SK-N-SH (cell line): ENCODE measurements around the gene EWSR1. TPM values are rescaled to one million over a fixed set of nuclear protein-coding genes. Genes with fewer than 3 reads are reported as not detected.

ENCODE experiments used
- CTCF ChIA-PET: fragments of 300-600, 350-600 bp; formaldehyde crosslinking; extraction: SDS; loops from one replicate; lab custom pipeline; 2021; lab: Yijun Ruan, JAX
- POLR2A ChIA-PET: fragments of 350-600 bp; sonication (Branson Sonifier 250); formaldehyde crosslinking; extraction: SDS; loops from one replicate; lab custom pipeline; 2020; ENCODE audit warnings: antibody characterized with exemption, inconsistent platforms; lab: Yijun Ruan, JAX
- DNase-seq: peaks from one replicate; pipeline ENCODE4 v3.0.0; 2012
- H2AFZ ChIP-seq: fragments of 200-600 bp; sonication (generic); 2 replicates; pipeline ENCODE4 v1.8.1; 2016; ENCODE audit warnings: antibody characterized with exemption, mild to moderate bottlenecking, low read depth
- H3F3A ChIP-seq: fragments of 200-600 bp; sonication (generic); replicated peaks from 2 replicates; pipeline ENCODE3; 2016; ENCODE audit warnings: antibody characterized with exemption, mild to moderate bottlenecking; ENCODE audit not compliant: insufficient read depth
- H3K27ac ChIP-seq, 2 experiments: fragments of 200-500 bp in 1 of 2; fragments of 200-600 bp in 1 of 2; sonication (Bioruptor generic) in 1 of 2; sonication (generic), shearing (Covaris generic) in 1 of 2; 2 replicates each; pipeline versions ENCODE4 v1.5.1 to v1.6.1; 2014 to 2016; ENCODE audit warnings: low read depth in 2 of 2, inconsistent platforms in 1 of 2, low read length in 1 of 2, mild to moderate bottlenecking in 1 of 2, mixed read lengths in 1 of 2
- H3K27me3 ChIP-seq: fragments of 200-600 bp; sonication (generic), shearing (Covaris generic); 2 replicates; pipeline ENCODE4 v1.6.1; 2016; ENCODE audit warnings: mixed run types; ENCODE audit not compliant: insufficient read depth
- H3K36me3 ChIP-seq, 2 experiments: fragments of 200-500 bp in 1 of 2; fragments of 200-600 bp in 1 of 2; sonication (Bioruptor generic) in 1 of 2; sonication (generic) in 1 of 2; replicated peaks in 1 of 2; 2 replicates each; pipeline versions ENCODE3 to v1.5.1; 2014 to 2016; ENCODE audit warnings: low read length in 1 of 2, mild to moderate bottlenecking in 1 of 2; ENCODE audit not compliant: insufficient read depth in 2 of 2, control insufficient read depth in 1 of 2
- H3K4me1 ChIP-seq, 2 experiments: fragments of 200-500 bp in 1 of 2; fragments of 200-600 bp in 1 of 2; sonication (Bioruptor generic) in 1 of 2; sonication (generic), shearing (Covaris generic) in 1 of 2; 2 replicates each; pipeline versions ENCODE4 v1.5.1 to v1.6.1; 2014 to 2016; ENCODE audit warnings: low read depth in 1 of 2, low read length in 1 of 2, mixed run types in 1 of 2; ENCODE audit not compliant: insufficient read depth in 2 of 2, control insufficient read depth in 1 of 2
- H3K4me2 ChIP-seq: fragments of 200-600 bp; sonication (generic), shearing (Covaris generic); 2 replicates; pipeline ENCODE4 v1.6.1; 2017; ENCODE audit warnings: mixed run types
- H3K4me3 ChIP-seq, 2 experiments: fragments of 200-500 bp in 1 of 2; fragments of 200-600 bp in 1 of 2; sonication (Bioruptor generic) in 1 of 2; sonication (generic), shearing (Covaris generic) in 1 of 2; 2 replicates each; pipeline versions ENCODE4 v1.5.1 to v1.8.1; 2014 to 2016; ENCODE audit warnings: low read depth in 2 of 2, inconsistent platforms in 1 of 2, low read length in 1 of 2, mild to moderate bottlenecking in 1 of 2, mixed read lengths in 1 of 2, moderate library complexity in 1 of 2
- H3K79me2 ChIP-seq: fragments of 200-600 bp; sonication (generic); 2 replicates; pipeline ENCODE4 v1.8.1; 2017; ENCODE audit warnings: mild to moderate bottlenecking; ENCODE audit not compliant: insufficient read depth
- H3K9ac ChIP-seq: fragments of 200-600 bp; sonication (generic); 2 replicates; pipeline ENCODE4 v1.6.1; 2017; ENCODE audit warnings: mixed run types
- H3K9me2 ChIP-seq: fragments of 200-600 bp; sonication (generic); 2 replicates; pipeline ENCODE4 v1.6.1; 2017; ENCODE audit warnings: mixed run types
- H3K9me3 ChIP-seq: fragments of 200-600 bp; sonication (generic); 2 replicates; pipeline ENCODE4 v1.6.1; 2017; ENCODE audit warnings: mixed run types, mild to moderate bottlenecking, moderate library complexity
- H4K20me1 ChIP-seq: fragments of 200-600 bp; sonication (generic); 2 replicates; pipeline ENCODE4 v1.6.1; 2017; ENCODE audit warnings: mild to moderate bottlenecking, mixed run types; ENCODE audit not compliant: insufficient read depth
- ELF1 ChIP-seq: IDR thresholded peaks from 2 replicates; pipeline ENCODE4 v1.4.0; 2012
- FOSL2 ChIP-seq: IDR thresholded peaks from 2 replicates; pipeline ENCODE4 v1.4.0; 2012; ENCODE audit warnings: low read depth, mild to moderate bottlenecking, moderate library complexity, borderline replicate concordance
- FOXJ3 ChIP-seq: sonication (generic); formaldehyde crosslinking; IDR thresholded peaks from 2 replicates; pipeline ENCODE4 v1.5.1; 2020; ENCODE audit warnings: mild to moderate bottlenecking, missing genetic modification reagents
- JUND ChIP-seq: IDR thresholded peaks from 2 replicates; pipeline ENCODE4 v1.4.0; 2012
- RXRA ChIP-seq: IDR thresholded peaks from 2 replicates; pipeline ENCODE4 v1.4.0; 2012; ENCODE audit warnings: low read depth, mild to moderate bottlenecking, borderline replicate concordance
- SMC3 ChIP-seq: IDR thresholded peaks from 2 replicates; pipeline ENCODE4 v1.6.1; 2012; ENCODE audit warnings: low read depth, low read length, improper control_type of control experiment
- TAF1 ChIP-seq: IDR thresholded peaks from 2 replicates; pipeline ENCODE4 v1.6.1; 2012; ENCODE audit warnings: low read depth, mild to moderate bottlenecking, low read length, moderate library complexity, borderline replicate concordance
- WGBS: methylation state at CpG from one replicate; pipeline ENCODE4 v1.1.6; 2017; ENCODE audit warnings: low lambda C conversion rate; 5-methylcytosine and 5-hydroxymethylcytosine counted together
- polyA plus RNA-seq, 3 experiments: library from polyadenylated mRNA; depleted of rRNA; stranded (reverse); fragments of >200 nt; gene quantifications; 2 replicates each; pipeline ENCODE4 v1.2.3, GENCODE V29; 2012
- TF ChIP-seq, protein P1 (sequence below): IDR thresholded peaks from 2 replicates; pipeline ENCODE4 v1.6.1; 2012; ENCODE audit warnings: mild to moderate bottlenecking, low read depth, low read length, moderate library complexity
- TF ChIP-seq, protein P2 (sequence below): IDR thresholded peaks from 2 replicates; pipeline ENCODE4 v1.4.0; 2012; ENCODE audit warnings: low read depth, borderline replicate concordance
- TF ChIP-seq, protein P3 (sequence below): fragments of 200-600 bp; sonication (generic); IDR thresholded peaks from 2 replicates; pipeline ENCODE4 v1.6.1; 2017; ENCODE audit warnings: antibody characterized with exemption, mild to moderate bottlenecking, moderate library complexity

The EWSR1 gene
- polyA plus RNA-seq, 1 of the 3 experiments (the other 2 are of a cell fraction) = 173 TPM

DNA sequence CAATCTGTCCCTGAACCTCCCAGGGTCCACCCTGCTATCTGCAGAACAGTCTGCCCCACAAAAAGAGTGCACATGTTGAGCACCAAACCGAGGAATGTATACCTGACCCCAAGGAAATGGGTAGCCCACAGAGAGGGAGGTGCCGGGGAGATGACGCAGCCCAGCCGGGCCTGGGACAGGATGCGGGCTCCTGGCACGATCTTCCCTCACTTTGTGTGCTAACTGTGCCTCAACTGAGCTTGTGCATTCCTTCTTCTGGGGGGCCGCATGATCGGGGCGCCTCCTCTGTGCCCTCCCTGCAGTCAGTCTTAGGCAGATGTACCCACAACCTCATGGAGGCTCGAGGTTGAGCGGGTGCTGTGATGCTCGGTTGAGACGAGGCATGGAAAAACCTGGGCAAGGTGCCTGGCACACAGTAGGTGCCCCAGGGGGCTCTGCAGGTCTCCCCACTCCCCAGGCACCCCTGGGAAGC is 40.8 kb downstream of the EWSR1 start:
- H2AFZ ChIP-seq = no peak overlapping the region
- H3K4me2 ChIP-seq = peak overlapping the region; percentile 91
- H3K79me2 ChIP-seq = peaks cover 30% of the 10 kb centered on the region
- no peak overlapping the region for H3K9ac ChIP-seq
- H3K9me3 ChIP-seq = no peaks in the 10 kb centered on the region
- H3K27ac ChIP-seq = peak overlapping the region in 1 of 2 experiments; percentile 88; a peak in 1 of 4 replicates
- H3K9me2 ChIP-seq = no peaks in the 10 kb centered on the region
- 0 out of 2 replicates have a peak, but pooled peaks cover 1% of the 10 kb centered on the region for H3K27me3 ChIP-seq
- ChIA-PET CTCF (interaction anchor here (1.1 to 1.7 kb wide), 2 partner anchors 12 to 50 kb away, joined by 4 to 8 read pairs; no protein-coding TSS in a partner anchor), POLR2A (no interaction called here)
- peaks cover 13% of the 10 kb centered on the region; the same call in 1 of the 2 replicates for H4K20me1 ChIP-seq
- DNase-seq = peak; percentile 39
- TF ChIP-seq FOSL2 (no peak), RXRA (no peak), JUND (no peak), ELF1 (no peak), TAF1 (no peak), SMC3 (no peak), FOXJ3 (CRISPR knock-in tag) (no peak)
- TF ChIP-seq, protein P1, sequence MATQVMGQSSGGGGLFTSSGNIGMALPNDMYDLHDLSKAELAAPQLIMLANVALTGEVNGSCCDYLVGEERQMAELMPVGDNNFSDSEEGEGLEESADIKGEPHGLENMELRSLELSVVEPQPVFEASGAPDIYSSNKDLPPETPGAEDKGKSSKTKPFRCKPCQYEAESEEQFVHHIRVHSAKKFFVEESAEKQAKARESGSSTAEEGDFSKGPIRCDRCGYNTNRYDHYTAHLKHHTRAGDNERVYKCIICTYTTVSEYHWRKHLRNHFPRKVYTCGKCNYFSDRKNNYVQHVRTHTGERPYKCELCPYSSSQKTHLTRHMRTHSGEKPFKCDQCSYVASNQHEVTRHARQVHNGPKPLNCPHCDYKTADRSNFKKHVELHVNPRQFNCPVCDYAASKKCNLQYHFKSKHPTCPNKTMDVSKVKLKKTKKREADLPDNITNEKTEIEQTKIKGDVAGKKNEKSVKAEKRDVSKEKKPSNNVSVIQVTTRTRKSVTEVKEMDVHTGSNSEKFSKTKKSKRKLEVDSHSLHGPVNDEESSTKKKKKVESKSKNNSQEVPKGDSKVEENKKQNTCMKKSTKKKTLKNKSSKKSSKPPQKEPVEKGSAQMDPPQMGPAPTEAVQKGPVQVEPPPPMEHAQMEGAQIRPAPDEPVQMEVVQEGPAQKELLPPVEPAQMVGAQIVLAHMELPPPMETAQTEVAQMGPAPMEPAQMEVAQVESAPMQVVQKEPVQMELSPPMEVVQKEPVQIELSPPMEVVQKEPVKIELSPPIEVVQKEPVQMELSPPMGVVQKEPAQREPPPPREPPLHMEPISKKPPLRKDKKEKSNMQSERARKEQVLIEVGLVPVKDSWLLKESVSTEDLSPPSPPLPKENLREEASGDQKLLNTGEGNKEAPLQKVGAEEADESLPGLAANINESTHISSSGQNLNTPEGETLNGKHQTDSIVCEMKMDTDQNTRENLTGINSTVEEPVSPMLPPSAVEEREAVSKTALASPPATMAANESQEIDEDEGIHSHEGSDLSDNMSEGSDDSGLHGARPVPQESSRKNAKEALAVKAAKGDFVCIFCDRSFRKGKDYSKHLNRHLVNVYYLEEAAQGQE = no peak
- TF ChIP-seq, protein P2, sequence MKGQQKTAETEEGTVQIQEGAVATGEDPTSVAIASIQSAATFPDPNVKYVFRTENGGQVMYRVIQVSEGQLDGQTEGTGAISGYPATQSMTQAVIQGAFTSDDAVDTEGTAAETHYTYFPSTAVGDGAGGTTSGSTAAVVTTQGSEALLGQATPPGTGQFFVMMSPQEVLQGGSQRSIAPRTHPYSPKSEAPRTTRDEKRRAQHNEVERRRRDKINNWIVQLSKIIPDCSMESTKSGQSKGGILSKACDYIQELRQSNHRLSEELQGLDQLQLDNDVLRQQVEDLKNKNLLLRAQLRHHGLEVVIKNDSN = no peak
- TF ChIP-seq, protein P3, sequence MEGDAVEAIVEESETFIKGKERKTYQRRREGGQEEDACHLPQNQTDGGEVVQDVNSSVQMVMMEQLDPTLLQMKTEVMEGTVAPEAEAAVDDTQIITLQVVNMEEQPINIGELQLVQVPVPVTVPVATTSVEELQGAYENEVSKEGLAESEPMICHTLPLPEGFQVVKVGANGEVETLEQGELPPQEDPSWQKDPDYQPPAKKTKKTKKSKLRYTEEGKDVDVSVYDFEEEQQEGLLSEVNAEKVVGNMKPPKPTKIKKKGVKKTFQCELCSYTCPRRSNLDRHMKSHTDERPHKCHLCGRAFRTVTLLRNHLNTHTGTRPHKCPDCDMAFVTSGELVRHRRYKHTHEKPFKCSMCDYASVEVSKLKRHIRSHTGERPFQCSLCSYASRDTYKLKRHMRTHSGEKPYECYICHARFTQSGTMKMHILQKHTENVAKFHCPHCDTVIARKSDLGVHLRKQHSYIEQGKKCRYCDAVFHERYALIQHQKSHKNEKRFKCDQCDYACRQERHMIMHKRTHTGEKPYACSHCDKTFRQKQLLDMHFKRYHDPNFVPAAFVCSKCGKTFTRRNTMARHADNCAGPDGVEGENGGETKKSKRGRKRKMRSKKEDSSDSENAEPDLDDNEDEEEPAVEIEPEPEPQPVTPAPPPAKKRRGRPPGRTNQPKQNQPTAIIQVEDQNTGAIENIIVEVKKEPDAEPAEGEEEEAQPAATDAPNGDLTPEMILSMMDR = no peak
- peak overlapping the region in 1 of 2 experiments; percentile 26; a peak in 1 of 4 replicates for H3K4me3 ChIP-seq
- peaks cover 6 to 7% of the 10 kb centered on the region in 2 experiments for H3K36me3 ChIP-seq
- H3K4me1 ChIP-seq = peaks cover 18 to 35% of the 10 kb centered on the region in 2 experiments; a peak in 3 of 4 replicates
- WGBS = 81% methylated on average over 12 of the region's 13 CpGs
- peaks cover 5% of the 10 kb centered on the region for H3F3A ChIP-seq
